Duodenal mucosa (tissue), 2 donors: ENCODE data around the gene PABPC3.

Source experiments
- H3K27ac ChIP-seq: one replicate; pipeline ENCODE4 v1.7.0; 2013; ENCODE audit warnings: low read depth, low read length
- H3K27me3 ChIP-seq, 2 donors: one replicate each; pipeline ENCODE4 v1.7.0; 2013; ENCODE audit warnings: low read length in 2 of 2, control low read depth in 1 of 2; ENCODE audit not compliant: insufficient read depth in 2 of 2, control insufficient read depth in 1 of 2
- H3K36me3 ChIP-seq, 2 donors: one replicate each; pipeline ENCODE4 v1.7.0; 2013; ENCODE audit warnings: low read length in 2 of 2, control low read depth in 1 of 2; ENCODE audit not compliant: insufficient read depth in 2 of 2, control insufficient read depth in 1 of 2
- H3K4me1 ChIP-seq, 2 donors: one replicate each; pipeline ENCODE4 v1.7.0; 2013; ENCODE audit warnings: low read length in 2 of 2, control low read depth in 1 of 2; ENCODE audit not compliant: insufficient read depth in 2 of 2, control insufficient read depth in 1 of 2
- H3K4me3 ChIP-seq, 2 donors: one replicate each; pipeline ENCODE4 v1.7.0; 2013; ENCODE audit warnings: low read length in 2 of 2, low read depth in 1 of 2
- H3K9ac ChIP-seq, 2 donors: one replicate each; pipeline ENCODE4 v1.7.0; 2013; ENCODE audit warnings: low read length in 2 of 2, low read depth in 1 of 2
- H3K9me3 ChIP-seq, 2 donors: one replicate each; pipeline ENCODE4 v1.7.0; 2013; ENCODE audit warnings: low read length in 2 of 2, control low read depth in 1 of 2; ENCODE audit not compliant: control insufficient read depth in 1 of 2

PABPC3 gene

DNA sequence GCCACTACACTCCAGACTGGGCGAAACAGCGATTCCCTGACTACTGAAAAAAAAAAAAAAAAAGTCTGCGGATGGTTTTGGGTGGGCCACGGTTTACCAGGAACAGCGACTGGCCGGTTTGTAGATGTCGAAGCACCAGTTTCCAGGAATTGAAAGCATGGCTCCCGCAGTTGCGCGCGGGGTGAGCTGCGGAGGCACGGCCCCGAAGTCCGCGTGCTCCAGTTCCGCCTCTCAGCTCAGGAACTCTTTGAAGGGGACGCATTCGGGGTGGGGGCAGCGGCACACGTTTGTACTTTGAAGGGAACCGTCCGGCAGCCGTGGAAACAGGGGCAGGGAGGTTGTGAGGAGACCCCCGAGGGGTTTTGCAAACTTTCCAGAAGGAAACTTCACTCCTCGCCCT, 27.1 kb upstream of the PABPC3 start:
- Histone ChIP-seq H3K9me3 (no peaks in the 10 kb centered on the region), H3K27me3 (peaks cover 0 to 4% of the 10 kb centered on the region in 2 donors), H3K36me3 (no peaks in the 10 kb centered on the region), H3K9ac (no peak overlapping the region), H3K27ac (no peak overlapping the region), H3K4me3 (no peak overlapping the region), H3K4me1 (no peaks in the 10 kb centered on the region)

DNA sequence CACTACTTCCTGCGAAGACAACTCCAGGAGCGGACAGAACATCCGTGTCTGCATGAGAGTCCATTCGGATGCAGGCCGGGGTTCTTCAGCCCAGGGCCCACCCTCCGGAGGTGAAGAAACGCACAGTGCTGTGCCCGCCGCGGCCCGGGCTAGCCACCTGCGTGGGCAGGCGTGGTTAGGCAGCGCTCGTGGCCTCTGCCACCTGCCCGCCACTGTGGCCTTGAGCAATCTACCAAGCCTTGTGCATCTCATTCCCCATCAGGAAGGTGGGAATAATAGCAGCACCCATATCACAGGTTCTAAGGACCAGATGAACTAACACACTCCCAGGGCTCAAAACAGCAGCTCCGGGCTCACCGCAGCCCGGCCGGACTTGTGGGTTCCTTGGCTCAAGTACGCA, 26.7 kb upstream of the PABPC3 start:
- Histone ChIP-seq H3K4me3 (no peak overlapping the region), H3K27me3 (peaks cover 0 to 4% of the 10 kb centered on the region in 2 donors), H3K36me3 (no peaks in the 10 kb centered on the region), H3K9me3 (no peaks in the 10 kb centered on the region), H3K9ac (no peak overlapping the region), H3K4me1 (no peaks in the 10 kb centered on the region), H3K27ac (no peak overlapping the region)

DNA sequence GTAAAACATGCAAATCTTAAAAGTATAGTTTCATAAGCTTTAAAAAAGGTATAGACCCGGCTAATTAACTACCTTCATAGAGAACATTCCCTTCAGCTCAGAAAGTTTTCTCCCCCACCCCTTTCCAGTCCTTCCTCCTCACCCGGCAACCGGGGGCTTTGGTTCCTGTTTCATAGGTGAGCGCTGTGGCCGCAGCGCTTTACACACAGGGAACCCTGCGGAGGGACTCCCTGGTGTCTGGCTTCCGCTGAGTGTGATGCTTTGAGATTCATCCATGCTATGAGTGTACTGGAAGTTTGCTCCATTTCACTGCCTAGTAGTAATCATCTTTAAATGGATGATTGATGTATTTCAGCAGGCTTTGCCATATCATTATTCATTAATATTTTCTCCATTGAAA, 26.0 kb upstream of the PABPC3 start:
- no peak overlapping the region for H3K9ac ChIP-seq
- no peaks in the 10 kb centered on the region for H3K36me3 ChIP-seq
- H3K9me3 ChIP-seq: no peaks in the 10 kb centered on the region
- no peak overlapping the region for H3K4me3 ChIP-seq
- no peak overlapping the region for H3K27ac ChIP-seq
- H3K27me3 ChIP-seq: peaks cover 0 to 4% of the 10 kb centered on the region in 2 donors
- H3K4me1 ChIP-seq: no peaks in the 10 kb centered on the region

DNA sequence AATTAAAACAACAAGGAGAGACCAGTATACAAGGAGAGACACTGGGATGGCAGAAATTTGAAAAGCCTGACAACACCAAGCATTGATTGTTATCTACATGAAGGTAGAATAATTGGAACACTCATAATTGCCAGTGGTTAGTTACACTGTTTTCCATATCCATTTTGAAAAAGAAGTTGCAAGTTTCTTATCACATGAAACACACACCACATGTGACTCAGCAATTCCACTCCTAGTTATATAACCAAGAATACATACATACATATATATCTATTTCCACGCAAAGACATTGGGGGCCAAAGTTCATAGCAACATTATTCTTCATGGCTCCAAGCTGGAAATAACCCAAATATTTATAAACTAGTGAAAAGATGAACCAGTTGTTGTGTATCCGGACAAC, 15.2 kb upstream of the PABPC3 start:
- Histone ChIP-seq H3K4me3 (no peak overlapping the region), H3K36me3 (no peaks in the 10 kb centered on the region), H3K9me3 (no peaks in the 10 kb centered on the region), H3K4me1 (no peaks in the 10 kb centered on the region), H3K9ac (no peak overlapping the region), H3K27me3 (no peaks in the 10 kb centered on the region), H3K27ac (no peak overlapping the region)

DNA sequence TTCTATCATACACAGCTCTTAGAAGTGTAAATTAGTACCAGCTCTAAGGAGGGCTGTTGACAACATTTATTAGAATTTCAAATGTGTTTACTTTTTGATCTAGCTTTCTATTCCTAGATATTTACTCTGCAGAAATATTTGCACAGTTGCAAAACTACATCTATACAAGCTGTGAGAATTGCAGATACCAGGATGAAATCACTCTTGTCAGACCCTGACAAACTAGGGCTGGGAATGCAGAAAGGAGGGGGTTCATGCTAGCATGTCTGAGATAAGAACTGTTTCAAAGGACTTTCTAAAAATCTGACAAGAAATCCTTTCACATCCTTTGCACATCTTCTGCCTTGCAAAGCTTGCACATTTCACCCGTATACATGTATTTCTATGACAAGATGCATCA, 11.8 kb upstream of the PABPC3 start:
- Histone ChIP-seq H3K27ac (no peak overlapping the region), H3K9ac (no peak overlapping the region), H3K9me3 (no peaks in the 10 kb centered on the region), H3K27me3 (no peaks in the 10 kb centered on the region), H3K4me3 (no peak overlapping the region), H3K4me1 (no peaks in the 10 kb centered on the region), H3K36me3 (no peaks in the 10 kb centered on the region)

DNA sequence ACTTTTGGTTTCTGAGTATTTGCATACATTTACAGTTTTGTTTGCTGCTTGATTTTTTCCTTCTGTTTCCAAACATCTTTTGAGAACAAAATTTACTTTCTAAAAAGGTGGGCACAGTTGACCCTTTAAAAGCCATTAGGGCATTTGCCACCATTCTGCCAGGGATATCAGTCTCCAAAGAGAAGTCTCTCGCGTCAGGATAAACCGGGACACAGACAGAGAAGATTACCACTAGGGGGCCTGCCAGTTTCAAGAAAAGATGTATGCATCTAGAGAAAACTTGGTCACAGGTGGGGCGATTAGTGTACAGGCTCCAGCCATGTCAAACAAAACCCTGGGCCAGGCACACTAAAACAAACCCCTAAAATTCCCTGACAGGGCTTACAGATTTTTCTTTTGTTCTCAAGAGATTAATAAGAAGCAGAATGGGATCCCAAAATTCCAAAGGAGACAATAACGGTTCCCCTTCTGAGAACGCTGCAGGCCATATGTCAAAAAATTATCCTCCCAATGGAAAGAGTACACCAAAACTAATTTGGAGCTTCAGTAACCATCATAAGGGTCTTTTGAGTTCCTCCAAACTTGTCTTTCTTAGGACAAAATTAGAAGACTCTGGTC, 10.7 kb upstream of the PABPC3 start:
- no peaks in the 10 kb centered on the region for H3K9me3 ChIP-seq

DNA sequence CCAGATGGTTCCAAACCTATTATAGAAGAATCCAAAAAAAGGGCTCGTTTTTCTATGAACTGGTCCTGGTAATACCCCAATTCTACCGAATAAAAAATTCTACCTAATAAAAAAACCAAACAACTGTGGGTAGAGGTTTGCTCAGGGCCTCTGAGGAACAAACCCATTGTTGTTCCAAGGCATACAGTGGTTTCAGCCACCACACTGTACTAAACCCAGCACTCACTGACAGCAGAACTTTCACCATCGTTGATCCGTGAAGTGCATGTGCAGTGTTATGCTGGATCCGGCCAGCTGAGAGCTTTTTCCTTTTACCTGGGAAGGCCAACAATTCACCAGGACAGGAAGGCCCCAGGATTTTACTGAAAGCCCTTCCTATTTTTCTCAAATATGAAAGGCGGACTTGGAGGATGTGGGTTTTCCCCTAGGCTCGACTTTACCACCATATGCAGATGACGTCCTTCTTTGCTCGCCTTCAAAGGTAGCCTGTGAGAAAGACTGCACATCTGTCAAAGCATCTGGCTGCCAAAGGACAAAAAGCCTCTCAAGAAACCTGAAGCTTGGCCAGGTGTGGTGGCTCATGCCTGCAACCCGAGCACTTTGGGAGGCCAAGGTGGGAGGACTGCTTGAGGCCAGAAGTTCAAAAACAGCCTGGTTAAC, 7.2 kb upstream of the PABPC3 start:
- H3K36me3 ChIP-seq: no peaks in the 10 kb centered on the region
- H3K4me1 ChIP-seq: no peaks in the 10 kb centered on the region
- H3K27me3 ChIP-seq: no peaks in the 10 kb centered on the region
- H3K27ac ChIP-seq: no peak overlapping the region
- H3K9ac ChIP-seq: no peak overlapping the region
- no peaks in the 10 kb centered on the region for H3K9me3 ChIP-seq
- H3K4me3 ChIP-seq: no peak overlapping the region

More for the DNA sequence above, 10.7 kb upstream of the PABPC3 start:
- Histone ChIP-seq H3K4me1 (no peaks in the 10 kb centered on the region), H3K9ac (no peak overlapping the region), H3K27me3 (no peaks in the 10 kb centered on the region), H3K36me3 (no peaks in the 10 kb centered on the region), H3K27ac (no peak overlapping the region), H3K4me3 (no peak overlapping the region)

DNA sequence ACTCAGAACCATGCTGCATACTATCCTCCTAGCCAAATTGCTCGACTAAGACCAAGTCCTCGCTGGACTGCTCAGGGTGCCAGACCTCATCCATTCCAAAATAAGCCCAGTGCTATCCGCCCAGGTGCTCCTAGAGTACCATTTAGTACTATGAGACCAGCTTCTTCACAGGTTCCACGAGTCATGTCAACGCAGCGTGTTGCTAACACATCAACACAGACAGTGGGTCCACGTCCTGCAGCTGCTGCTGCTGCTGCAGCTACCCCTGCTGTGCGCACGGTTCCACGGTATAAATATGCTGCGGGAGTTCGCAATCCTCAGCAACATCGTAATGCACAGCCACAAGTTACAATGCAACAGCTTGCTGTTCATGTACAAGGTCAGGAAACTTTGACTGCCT, 1.5 kb downstream of the PABPC3 start:
- Histone ChIP-seq H3K9ac (no peak overlapping the region), H3K4me3 (no peak overlapping the region), H3K9me3 (no peaks in the 10 kb centered on the region), H3K27me3 (no peaks in the 10 kb centered on the region), H3K4me1 (no peaks in the 10 kb centered on the region), H3K36me3 (no peaks in the 10 kb centered on the region), H3K27ac (no peak overlapping the region)

DNA sequence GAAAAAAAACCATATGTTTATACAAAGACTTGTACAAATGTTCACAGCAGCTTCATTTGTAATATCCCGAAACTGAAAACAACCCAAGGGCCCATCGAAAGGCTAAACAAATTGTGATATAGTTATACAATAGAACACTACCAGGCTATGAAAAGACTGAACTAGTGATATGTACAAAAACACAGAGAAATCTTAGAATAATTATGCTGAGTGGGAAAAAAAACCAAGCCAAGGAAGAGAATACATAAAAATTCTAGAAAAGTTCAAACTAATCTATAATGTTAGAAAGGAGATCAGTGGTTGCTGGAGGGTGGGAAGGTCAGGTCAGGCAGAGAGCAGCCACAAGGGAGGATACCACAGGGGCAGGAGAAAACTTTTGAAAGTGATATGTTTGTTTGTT, 7.8 kb downstream of the PABPC3 start:
- Histone ChIP-seq H3K9me3 (no peaks in the 10 kb centered on the region), H3K9ac (no peak overlapping the region), H3K27me3 (no peaks in the 10 kb centered on the region), H3K27ac (no peak overlapping the region), H3K4me3 (no peak overlapping the region), H3K4me1 (no peaks in the 10 kb centered on the region), H3K36me3 (no peaks in the 10 kb centered on the region)

DNA sequence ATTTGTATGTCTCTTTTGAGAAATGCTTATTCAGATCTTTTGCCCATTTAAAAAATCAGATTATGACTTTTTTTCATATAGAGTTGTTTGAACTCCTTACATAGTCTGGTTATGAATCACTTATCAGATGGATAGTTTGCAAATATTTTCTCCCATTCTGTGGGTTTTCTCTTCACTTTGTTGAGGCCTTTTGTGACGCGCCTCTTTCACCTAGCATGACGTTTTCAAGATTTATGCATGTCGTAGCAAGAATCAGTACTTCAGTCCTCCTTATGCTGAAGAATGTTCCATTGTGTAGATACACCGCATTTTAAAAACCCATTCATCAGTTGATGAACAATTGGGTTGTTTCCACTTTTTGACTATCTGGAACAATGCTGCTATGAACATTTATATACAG, 13.4 kb downstream of the PABPC3 start:
- H3K9ac ChIP-seq: no peak overlapping the region
- no peak overlapping the region for H3K27ac ChIP-seq
- H3K9me3 ChIP-seq: no peaks in the 10 kb centered on the region
- no peaks in the 10 kb centered on the region for H3K4me1 ChIP-seq
- no peak overlapping the region for H3K4me3 ChIP-seq
- peaks cover 0 to 9% of the 10 kb centered on the region in 2 donors for H3K27me3 ChIP-seq
- H3K36me3 ChIP-seq: no peaks in the 10 kb centered on the region
